GM19025 (cell line): ENCODE results near the gene CXCL14.

Experiments
- ATAC-seq: cut with Tn5 transposase; IDR thresholded peaks from one replicate; pipeline ENCODE4 v1.9.1; 2021; ENCODE audit warnings: mild to moderate bottlenecking, low read depth, moderate library complexity; ENCODE audit not compliant: unreplicated experiment

Gene CXCL14

DNA sequence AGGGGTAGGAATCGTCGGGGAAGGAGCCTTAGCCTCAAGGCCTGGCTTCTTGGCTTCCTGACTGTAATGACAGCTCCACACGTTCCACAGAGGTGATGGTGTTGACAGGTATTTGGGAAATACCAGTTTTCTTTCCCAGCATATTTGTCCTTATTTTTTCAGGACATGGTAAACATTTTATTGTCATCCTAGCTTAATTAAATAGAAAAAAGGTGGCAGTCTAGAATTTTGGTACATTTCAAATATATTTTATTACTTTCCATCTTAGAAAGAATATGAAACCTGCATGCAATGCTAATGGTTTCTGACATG is 8.4 kb downstream of the CXCL14 start:
- ATAC-seq, result no peak

DNA sequence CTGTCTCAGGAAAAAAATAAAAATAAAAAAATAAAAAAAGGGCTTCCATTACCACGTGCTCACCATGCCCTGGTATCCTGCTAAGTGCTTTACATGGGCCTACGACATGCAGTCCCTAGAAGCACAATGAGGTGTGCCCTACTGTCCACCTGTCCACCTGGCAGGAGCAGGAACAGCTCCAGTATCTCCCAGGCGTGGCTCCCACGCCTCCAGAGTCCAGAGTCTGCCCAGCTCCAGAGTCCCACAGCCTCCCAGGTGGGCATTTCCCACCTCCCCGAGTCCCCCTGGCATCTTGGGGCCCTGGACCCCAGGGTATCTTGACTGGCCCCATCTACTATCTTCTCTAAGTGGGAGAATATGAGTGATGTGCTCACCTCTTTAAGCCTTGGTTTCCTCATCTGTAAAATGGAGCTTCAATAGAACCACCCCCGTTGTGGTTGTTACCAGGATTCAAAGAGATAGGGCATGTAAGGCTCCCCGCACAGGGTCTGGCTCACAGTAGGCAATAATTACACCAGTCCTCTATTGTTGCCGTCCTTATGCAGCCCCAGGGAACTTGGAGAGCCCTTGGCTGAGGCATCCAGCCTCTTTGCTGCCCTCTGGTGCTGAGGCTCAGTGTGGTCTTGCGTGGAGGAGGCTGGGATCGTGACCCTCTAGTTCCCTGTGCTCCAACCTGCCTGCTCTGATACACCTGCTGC is 8.9 kb downstream of the CXCL14 start:
- ATAC-seq, result no peak

DNA sequence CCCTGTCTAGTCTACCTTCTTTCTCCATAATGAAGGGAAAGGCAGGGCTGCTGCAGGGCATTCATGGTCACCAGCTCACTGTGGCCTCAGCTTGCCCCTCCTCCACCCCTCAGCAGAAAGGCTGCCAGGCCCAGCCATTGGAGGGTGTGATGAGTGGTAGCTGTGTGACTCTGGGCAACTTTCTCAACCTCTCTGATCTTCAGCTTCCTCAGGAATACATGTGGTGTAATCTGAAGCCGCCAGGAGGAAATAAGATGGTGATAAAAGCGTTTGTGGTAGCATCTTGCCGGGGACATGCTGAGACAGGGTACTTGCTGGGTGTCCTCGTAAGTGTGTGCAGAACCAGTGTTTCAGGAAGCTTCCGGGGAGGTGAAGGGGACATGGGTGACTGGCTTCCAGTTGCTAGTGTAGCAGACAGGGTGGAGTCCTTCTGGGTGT is 9.8 kb downstream of the CXCL14 start:
- ATAC-seq, result no peak

DNA sequence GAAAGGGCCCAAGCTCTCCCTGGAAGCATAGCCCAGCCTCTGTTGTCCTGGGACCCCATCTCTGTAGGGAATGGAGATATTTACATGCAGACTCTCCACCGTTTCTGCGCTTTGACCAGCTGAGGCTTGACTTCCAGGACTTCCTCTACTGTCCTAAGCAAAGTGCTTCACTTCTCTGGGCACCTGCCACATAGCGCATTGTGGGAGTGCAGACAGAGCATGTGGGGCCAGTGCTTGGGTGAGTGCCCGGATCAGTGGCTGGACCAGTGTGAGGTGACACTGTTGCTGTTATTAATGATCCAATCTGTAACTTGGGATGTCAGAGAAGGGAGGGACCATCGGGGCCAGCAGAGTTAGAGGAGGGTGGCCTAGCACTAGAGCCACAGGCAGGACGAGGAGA is 10.5 kb downstream of the CXCL14 start:
- ATAC-seq, result no peak

- ATAC-seq, result no peak
These were observed 11.1 kb downstream of the CXCL14 start for GRCh38 chr5:135567661-135568060.

- no peak for ATAC-seq
These were observed 12.1 kb downstream of the CXCL14 start for GRCh38 chr5:135566422-135567400.

GRCh38 chr5:135565725-135566421 is 12.9 kb downstream of the CXCL14 start:
- no peak for ATAC-seq

- no peak for ATAC-seq
These were observed 13.5 kb downstream of the CXCL14 start for GRCh38 chr5:135565266-135565665.

GRCh38 chr5:135564331-135564730 is 14.5 kb downstream of the CXCL14 start:
- no peak for ATAC-seq

DNA sequence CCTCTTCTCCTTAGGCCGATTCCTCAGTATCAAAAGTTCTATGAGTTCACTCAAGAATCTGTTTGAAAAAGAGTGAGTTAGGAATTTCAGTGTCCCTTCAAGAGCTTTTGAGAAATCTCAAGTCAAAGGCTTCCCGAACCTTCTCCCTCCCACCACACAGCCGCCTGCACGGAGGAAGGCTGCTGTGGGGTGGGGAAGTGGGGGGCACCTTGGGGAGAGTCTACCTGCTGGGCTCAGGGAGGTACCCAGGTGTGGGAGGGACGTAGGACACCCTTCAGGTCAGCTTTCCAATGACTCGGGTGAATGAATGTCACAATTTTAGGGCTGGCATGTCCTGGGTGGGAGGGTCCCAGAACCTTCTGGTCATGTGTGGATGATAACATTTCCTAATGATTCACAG is 17.5 kb downstream of the CXCL14 start:
- no peak for ATAC-seq

DNA sequence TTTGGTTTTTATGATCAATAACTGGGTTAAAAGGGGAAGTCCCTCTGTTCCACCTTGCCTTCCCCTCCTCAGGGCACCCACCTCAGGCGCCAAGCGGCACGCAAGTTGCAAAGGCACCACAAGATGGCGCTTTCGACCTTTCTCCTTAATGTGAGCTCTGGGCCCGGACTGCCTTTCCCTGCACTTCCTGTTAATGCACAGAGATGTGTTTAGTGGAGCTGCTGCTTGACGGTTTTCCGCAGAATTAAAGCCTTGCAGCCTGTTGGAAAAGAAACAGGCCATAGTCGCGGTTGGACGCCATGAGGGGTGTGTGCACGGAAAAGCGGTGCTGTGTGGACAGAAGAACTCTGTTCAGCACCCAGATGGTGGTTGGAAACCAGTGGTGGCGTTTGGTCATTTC is 17.9 kb downstream of the CXCL14 start:
- peak; percentile 74 for ATAC-seq

DNA sequence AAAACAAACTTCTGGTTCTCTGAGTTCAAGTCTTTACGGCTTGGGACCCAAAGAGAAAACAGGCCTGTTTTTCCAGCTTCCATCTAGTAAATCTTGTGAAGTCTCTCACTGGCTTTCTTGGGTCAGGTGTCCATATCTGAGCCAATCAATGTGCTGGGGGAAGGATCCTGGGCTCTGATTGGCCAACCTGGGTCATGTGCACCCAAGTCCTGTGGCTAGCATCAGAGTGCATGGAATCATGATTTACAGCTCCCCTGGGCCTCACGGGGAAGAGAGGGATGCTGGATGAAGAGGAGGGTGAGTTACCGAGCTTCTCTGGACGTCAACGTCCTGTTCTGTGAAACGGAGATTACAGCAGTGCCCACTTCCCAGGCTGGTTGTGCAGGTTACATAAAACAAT is 19.4 kb downstream of the CXCL14 start:
- no peak for ATAC-seq

GRCh38 chr5:135557076-135557838 is 21.5 kb downstream of the CXCL14 start:
- no peak for ATAC-seq

- ATAC-seq, result no peak
These were observed 22.2 kb downstream of the CXCL14 start for GRCh38 chr5:135556620-135557019.

DNA sequence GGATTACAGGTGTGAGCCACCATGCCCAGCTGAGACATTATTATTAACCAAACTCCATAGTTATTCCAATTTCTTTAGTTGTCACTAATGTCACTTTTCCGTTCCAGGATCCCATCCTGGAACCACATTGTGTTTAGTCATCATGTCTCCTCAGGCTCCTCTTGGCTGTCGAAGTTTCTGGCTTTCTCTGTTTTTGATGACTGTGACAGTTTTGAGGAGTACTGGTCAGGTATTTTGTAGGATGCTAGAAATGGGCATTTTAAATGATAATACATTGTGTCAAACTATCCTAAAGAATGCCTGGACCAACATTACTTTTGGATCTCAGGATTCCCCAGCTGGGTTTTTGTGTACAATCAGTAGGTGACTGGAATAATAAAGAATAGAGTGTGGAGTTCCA is 23.3 kb downstream of the CXCL14 start:
- no peak for ATAC-seq

DNA sequence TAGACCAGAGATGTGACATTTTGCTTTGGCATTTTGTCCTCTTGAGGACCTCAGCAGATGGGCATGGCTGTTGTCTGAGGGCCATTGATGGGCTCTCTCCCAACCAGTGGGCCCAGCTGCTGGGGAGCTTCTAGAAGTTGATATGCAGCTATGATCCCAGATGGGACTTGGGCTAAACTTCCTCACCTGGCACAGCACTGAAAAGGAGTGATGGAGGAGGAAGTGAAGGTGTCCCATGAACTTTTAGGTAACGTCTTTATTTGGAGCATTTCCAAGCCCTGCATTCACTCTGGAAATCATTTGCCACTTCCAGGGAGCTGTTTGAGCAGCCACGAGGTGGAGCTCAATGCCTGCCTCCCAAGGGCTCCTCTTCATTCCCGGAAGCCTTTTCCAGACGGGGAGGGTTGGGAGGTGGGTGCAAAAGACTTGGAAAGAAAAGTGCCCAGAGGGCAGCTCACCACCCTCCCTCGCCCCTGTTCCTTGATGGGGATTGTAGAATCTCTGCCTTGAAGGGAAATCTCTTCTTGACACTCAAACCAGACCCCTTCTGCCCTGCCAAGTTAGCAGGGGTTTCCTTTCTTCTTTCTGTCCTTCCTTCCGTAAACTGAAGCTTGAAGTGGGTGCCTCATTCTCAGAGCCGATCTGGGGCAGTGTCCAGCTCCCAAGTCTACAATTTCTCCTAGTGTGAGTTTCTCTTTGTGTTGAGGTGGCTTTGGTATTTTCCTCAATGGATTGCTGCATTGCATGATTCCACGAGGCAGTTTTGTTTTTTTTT is 24.9 kb downstream of the CXCL14 start:
- ATAC-seq, result no peak

DNA sequence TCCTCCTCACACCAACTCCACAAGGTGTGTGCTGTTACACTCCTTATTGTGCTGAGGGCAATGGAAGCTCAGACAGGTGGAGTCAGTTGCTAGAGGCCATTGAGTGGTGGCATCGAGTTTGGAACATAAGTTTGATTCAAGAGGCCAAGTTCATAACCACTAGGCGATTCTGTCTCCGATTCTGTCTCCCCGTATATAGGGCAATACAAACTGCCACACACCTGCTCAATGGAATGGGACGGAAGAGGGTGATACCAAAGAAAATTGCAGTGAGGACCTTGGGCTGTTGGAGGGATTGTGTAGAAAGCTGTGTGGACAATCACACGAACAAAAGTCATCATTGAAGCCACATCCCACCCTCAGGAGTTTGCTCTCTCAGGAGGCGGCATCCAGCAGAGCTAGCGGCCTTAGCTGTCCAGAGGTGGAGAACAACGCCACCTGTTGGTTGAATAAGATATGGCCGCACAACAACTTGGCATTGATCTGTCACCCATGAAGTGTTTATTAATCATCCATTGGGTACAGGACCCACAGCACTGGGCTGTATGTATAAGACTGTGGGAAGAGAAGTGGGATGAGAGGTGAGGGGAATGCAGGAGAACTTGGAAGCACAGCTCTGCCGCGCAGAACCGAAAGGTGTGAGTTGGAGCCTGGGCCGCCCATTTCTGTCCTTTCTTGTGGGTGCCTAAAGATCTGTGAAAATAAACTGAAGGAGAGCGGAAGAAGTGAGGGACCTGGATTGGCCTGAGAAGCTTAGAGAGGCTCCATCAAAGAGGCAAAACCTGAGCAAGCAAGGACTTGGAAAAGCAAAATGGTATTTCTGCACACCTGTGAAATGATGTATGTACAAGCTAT is 27.0 kb downstream of the CXCL14 start:
- ATAC-seq, result no peak

GRCh38 chr5:135549413-135549812 is 29.4 kb downstream of the CXCL14 start:
- no peak for ATAC-seq
